Psoas muscle (tissue), 8 donors: ENCODE results near the gene MED9. TPM values are rescaled to one million over a fixed set of nuclear protein-coding genes. Genes with fewer than 3 reads are reported as not detected.
"Not testable (repeated sequence)": the region's sequence is repeated elsewhere in the genome, so short reads cannot be mapped to it uniquely, and the experiment has no call there.

Experiments used
- ATAC-seq, 4 donors: fragments of 200-7000 bp; cut with Tn5 transposase; one replicate each; pipeline ENCODE4 v1.9.1; 2020; ENCODE audit warnings: moderate library complexity in 3 of 4, mild to moderate bottlenecking in 2 of 4
- DNase-seq, 2 donors: peaks; one replicate each; pipeline ENCODE4 v3.0.0-alpha.2; 2020
- H3K27ac ChIP-seq: fragments of 200-600 bp; one replicate; pipeline ENCODE4 v1.8.0; 2022
- H3K27me3 ChIP-seq, 3 donors: fragments of 200-600 bp in 1 of 3; one replicate each; pipeline versions ENCODE4 v1.6.1 to v1.8.0; 2013 to 2022; ENCODE audit warnings: low read length in 2 of 3, mild to moderate bottlenecking in 2 of 3, moderate library complexity in 1 of 3; ENCODE audit not compliant: insufficient read depth in 3 of 3
- H3K36me3 ChIP-seq, 2 donors: fragments of 200-600 bp in 1 of 2; one replicate each; pipeline versions ENCODE4 v1.6.1 to v1.8.0; 2013 to 2022; ENCODE audit warnings: low read depth in 1 of 2, mild to moderate bottlenecking in 1 of 2, moderate library complexity in 1 of 2; ENCODE audit not compliant: insufficient read depth in 1 of 2
- H3K4me1 ChIP-seq: fragments of 200-600 bp; one replicate; pipeline ENCODE4 v1.8.0; 2022
- H3K4me3 ChIP-seq: fragments of 200-600 bp; one replicate; pipeline ENCODE4 v1.8.0; 2022; ENCODE audit warnings: mild to moderate bottlenecking
- H3K9me3 ChIP-seq: fragments of 200-600 bp; one replicate; pipeline ENCODE4 v1.8.0; 2022
- WGBS, 3 donors: extraction: QIAGEN DNeasy Blood & Tissue Kit; methylation state at CpG; one replicate each; pipeline versions ENCODE4 v1.1.6 to v1.1.7; 2013; 5-methylcytosine and 5-hydroxymethylcytosine counted together
- intact Hi-C, 2 donors: fragments of 100-400 bp; cut with DNase I; formaldehyde crosslinking; loops; one replicate each; pipeline versions ENCODE4 v1.11.0 to v1.14.2; 2022
- polyA plus RNA-seq, 3 donors: library from polyadenylated mRNA; stranded (reverse); fragments of 200-250 nt; gene quantifications; one replicate each; pipeline ENCODE4 v1.2.3, GENCODE V29; 2013
- total RNA-seq, 4 donors: library from RNA; stranded (reverse); fragmentation: NEBNext Ultra II Directional in 2 of 4; extraction: Animal tissue kit (Norgen Biotek cat#: 25700) in 2 of 4; gene quantifications; one replicate each; pipeline versions ENCODE4 v1.2.1 to v1.2.4, GENCODE V29; 2021 to 2023
- TF ChIP-seq, protein P1 (sequence below): fragments of 200-600 bp; IDR thresholded peaks from one replicate; pipeline ENCODE4 v1.8.0; 2022; ENCODE audit warnings: antibody characterized with exemption
- donor health status: healthy with polysubstance abuse.
- donor health status: DM: no; HTN: no; CAD: no; lungs with moderate emphysema.
- donor health status: Bipolar disorder and iron deficiency.
- donor health status: healthy.
- donor health status: DM: yes; HTN: yes; CAD: no.
- donor health status: DM: no; HTN: no; CAD: no.
- donor health status: DM: no; HTN: no; CAD: no.
- donor health status: DM: yes; HTN: yes; CAD: no.

The MED9 gene
- total and polyA plus RNA-seq, 7 donors, result 12.4 to 29.6 (median 18.3) TPM

DNA sequence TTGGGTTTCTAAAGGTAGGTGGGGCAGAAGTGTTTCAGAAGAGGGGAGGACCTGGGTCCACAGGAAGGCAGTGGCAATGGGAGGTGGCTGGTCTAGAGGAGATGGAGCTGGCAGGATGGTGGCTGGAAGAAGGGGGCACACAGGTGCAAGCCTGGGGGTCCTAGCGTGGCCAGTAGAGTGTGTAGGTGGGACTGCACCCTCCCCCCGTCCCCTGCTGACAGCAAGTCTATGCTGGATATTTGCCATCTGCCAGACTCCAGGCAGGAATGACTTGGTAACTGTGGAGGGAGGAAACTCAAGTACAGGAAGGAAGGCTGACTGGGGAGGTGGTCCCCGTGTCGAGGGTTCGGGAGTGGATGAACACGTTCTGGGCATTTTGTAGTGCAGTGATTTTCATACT, 8.6 kb downstream of the MED9 start:
- H3K36me3 ChIP-seq, result peaks cover 0 to 28% of the 10 kb centered on the region in 2 donors
- no peak overlapping the region for H3K27ac ChIP-seq
- TF ChIP-seq, protein P1, sequence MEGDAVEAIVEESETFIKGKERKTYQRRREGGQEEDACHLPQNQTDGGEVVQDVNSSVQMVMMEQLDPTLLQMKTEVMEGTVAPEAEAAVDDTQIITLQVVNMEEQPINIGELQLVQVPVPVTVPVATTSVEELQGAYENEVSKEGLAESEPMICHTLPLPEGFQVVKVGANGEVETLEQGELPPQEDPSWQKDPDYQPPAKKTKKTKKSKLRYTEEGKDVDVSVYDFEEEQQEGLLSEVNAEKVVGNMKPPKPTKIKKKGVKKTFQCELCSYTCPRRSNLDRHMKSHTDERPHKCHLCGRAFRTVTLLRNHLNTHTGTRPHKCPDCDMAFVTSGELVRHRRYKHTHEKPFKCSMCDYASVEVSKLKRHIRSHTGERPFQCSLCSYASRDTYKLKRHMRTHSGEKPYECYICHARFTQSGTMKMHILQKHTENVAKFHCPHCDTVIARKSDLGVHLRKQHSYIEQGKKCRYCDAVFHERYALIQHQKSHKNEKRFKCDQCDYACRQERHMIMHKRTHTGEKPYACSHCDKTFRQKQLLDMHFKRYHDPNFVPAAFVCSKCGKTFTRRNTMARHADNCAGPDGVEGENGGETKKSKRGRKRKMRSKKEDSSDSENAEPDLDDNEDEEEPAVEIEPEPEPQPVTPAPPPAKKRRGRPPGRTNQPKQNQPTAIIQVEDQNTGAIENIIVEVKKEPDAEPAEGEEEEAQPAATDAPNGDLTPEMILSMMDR, result no peak
- no peaks in the 10 kb centered on the region for H3K27me3 ChIP-seq
- ATAC-seq (peak in 2 of 4 donors; percentile 20 to 30), DNase-seq (no peak)
- H3K4me1 ChIP-seq, result peaks cover 20% of the 10 kb centered on the region
- no peak overlapping the region for H3K4me3 ChIP-seq
- H3K9me3 ChIP-seq, result no peaks in the 10 kb centered on the region
- 76 to 87% (median 83%) methylated on average over 6 of the region's 6 CpGs for WGBS, 3 donors
- intact Hi-C loops, result no loop called here

DNA sequence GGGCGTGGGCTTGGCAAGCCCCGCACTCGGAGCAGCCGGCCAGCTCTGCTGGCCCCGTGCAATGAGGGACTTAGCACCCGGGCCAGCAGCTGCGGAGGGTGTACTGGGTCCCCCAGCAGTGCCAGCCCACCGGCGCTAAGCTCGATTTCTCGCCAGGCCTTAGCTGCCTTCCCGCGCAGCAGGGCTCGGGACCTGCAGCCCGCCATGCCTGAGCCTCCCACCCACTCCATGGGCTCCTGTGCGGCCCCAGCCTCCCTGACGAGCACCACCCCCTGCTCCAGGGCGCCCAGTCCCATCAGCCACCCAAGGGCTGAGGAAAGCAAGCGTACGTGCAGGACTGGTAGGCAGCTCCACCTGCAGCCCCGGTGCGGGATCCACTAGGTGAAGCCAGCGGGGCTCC, 9.6 kb downstream of the MED9 start:
- peak in 1 of 2 donors; percentile 42 for DNase-seq
- H3K27ac ChIP-seq, H3K4me3 ChIP-seq, H3K27me3 ChIP-seq, ATAC-seq, intact Hi-C loops, H3K9me3 ChIP-seq: not testable (repeated sequence)
- H3K36me3 ChIP-seq, result peaks cover 0 to 29% of the 10 kb centered on the region in 2 donors
- H3K4me1 ChIP-seq, result peaks cover 22% of the 10 kb centered on the region
- 57 to 87% (median 58%) methylated on average over 14 to 23 of the region's 23 CpGs for WGBS, 3 donors

DNA sequence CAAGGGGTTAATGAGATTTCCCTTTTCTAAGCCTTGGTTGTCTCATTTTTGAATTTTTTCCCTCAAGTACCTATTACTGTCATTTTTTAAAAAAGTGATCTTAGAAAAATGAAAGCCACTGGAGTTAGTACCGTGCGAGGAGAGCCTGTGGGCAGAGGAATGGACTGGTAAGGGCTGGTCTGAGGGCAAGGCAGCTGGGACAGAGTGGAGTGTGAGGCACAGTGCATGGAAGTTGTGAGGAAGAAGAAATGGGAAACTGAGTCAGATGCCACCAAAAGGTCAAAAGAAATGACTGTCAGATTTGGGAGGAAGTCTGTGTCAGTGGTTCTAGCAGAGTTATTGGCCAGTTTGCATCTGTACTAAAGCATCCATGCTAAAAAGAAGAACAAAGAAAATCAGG, 11.2 kb downstream of the MED9 start:
- Histone ChIP-seq H3K36me3 (peaks cover 0 to 44% of the 10 kb centered on the region in 2 donors), H3K27ac (no peak overlapping the region), H3K27me3 (no peaks in the 10 kb centered on the region), H3K4me1 (peaks cover 15% of the 10 kb centered on the region), H3K4me3 (no peak overlapping the region), H3K9me3 (no peaks in the 10 kb centered on the region)
- WGBS, 3 donors, result 47 to 81% (median 75%) methylated on average over 2 of the region's 2 CpGs
- DNase-seq (no peak), ATAC-seq (no peak)
- TF ChIP-seq, protein P1, result no peak
- intact Hi-C loops, result no loop called here

DNA sequence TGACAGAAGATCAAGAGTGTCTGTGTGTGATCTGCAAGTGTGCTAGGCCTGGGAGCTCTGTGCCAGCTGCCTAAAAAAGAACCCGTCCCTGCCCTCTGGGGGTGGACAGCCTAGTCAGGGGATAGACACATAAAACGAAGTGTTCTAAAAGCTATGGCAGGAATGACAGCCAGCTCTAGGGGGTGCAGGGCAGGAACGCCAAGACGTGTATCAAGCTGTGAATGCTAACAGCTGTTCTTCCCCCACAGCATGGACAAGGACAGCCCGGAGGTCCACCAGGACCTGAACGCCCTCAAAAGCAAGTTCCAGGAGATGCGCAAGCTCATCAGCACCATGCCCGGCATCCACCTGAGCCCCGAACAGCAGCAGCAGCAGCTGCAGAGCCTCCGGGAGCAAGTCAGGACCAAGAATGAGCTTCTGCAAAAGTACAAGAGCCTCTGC, 14.3 kb downstream of the MED9 start:
- TF ChIP-seq, protein P1, result no peak
- Histone ChIP-seq H3K9me3 (no peaks in the 10 kb centered on the region), H3K27me3 (no peaks in the 10 kb centered on the region), H3K4me3 (no peak overlapping the region), H3K4me1 (peaks cover 22% of the 10 kb centered on the region), H3K36me3 (peaks cover 0 to 44% of the 10 kb centered on the region in 2 donors), H3K27ac (peak overlapping the region; percentile 16)
- 43 to 59% (median 49%) methylated on average over 10 of the region's 10 CpGs for WGBS, 3 donors
- intact Hi-C loops, result no loop called here
- ATAC-seq (no peak), DNase-seq (no peak)

DNA sequence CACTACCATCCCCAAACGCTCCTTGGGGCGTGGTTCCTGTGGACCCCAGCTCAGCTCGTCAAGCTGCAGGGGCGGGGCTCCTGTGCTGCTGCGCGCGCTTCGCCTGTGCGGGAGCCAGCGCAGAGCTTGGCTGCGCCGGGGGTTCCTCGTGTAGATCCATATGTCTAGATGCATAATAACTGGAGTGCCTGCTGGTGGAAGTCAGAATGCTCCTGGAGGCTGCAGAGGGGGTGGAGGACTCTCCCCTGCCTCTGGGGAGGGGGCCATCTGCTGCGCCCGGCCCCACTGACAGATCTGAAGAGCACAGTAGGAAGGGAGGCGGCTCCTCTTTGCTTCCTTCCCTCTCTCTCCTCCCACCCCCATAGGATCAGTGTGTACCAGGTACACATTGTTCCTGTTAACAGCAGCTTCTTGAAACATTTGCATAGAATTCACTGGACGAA, 14.8 kb downstream of the MED9 start:
- WGBS, 3 donors, result 83 to 92% (median 85%) methylated on average over 15 to 17 of the region's 17 CpGs
- Histone ChIP-seq H3K27me3 (no peaks in the 10 kb centered on the region), H3K4me3 (no peak overlapping the region), H3K27ac (no peak overlapping the region), H3K36me3 (peaks cover 0 to 44% of the 10 kb centered on the region in 2 donors), H3K9me3 (no peaks in the 10 kb centered on the region), H3K4me1 (peaks cover 22% of the 10 kb centered on the region)
- DNase-seq (peak in 1 of 2 donors; percentile 23), ATAC-seq (no peak)
- TF ChIP-seq, protein P1, result no peak
- intact Hi-C loops, result no loop called here
